Measurements from ENCODE around the gene UBE2J2. TPM values are rescaled to one million over a fixed set of nuclear protein-coding genes. Genes with fewer than 3 reads are reported as not detected.

Gene UBE2J2
- total and polyA plus RNA-seq, 2 of the 4 experiments (the other 2 are of a cell fraction): 20.6 to 67.5 TPM

- H4K20me1 ChIP-seq (ENCODE audit: insufficient read depth, low read length): peaks cover 13% of the 10 kb centered on the region
- CTCF ChIA-PET: no interaction called here
- in situ Hi-C loops (cut with MboI; ENCODE audit: low sequenced_read_pairs) (no loop called here), intact Hi-C loops (cut with micrococcal nuclease) (no loop called here), dilution Hi-C loops (cut with HindIII; ENCODE audit: low sequenced_read_pairs, unreplicated experiment) (no loop called here)
- H2AK9ac ChIP-seq (replicated peaks; ENCODE audit: low read depth, low read length, poor library complexity): peak overlapping the region; percentile 37
- BruUV-seq (replicated peaks): TSS peak; percentile 98
- peaks cover 47% of the 10 kb centered on the region for H3K36me3 ChIP-seq (ENCODE audit: control insufficient read depth, insufficient read depth, low read length)
- H4K91ac ChIP-seq (ENCODE audit: insufficient read depth, low read depth, low read length): no peak overlapping the region
- no peak overlapping the region for H3K56ac ChIP-seq (ENCODE audit: extremely low read depth, insufficient read depth, low read length)
- H3K9ac ChIP-seq (ENCODE audit: low read depth, low read length): no peak overlapping the region
- H2BK20ac ChIP-seq (ENCODE audit: low read depth, low read length): no peak overlapping the region
- peaks cover 4 to 13% of the 10 kb centered on the region in 2 experiments; a peak in 2 of 4 replicates for H3K79me1 ChIP-seq (ENCODE audit: low read depth in 1 of 2, low read length in 2 of 2)
- no peak overlapping the region for H2BK5ac ChIP-seq (ENCODE audit: low read depth, low read length, poor library complexity, severe bottlenecking)
- ATAC-seq (ENCODE audit: low read depth) (no peak), DNase-seq (no peak)
- no peaks in the 10 kb centered on the region for H3K27me3 ChIP-seq (ENCODE audit: control insufficient read depth, insufficient read depth, low read length)
- no peaks in the 10 kb centered on the region for H3K4me1 ChIP-seq (ENCODE audit: control insufficient read depth, insufficient read depth, low read length)
- no peak overlapping the region for H4K8ac ChIP-seq (ENCODE audit: low read depth in 2 of 2, low read length in 2 of 2)
- H3K27ac ChIP-seq (ENCODE audit: insufficient read depth, low read length): no peak overlapping the region
- H2BK120ac ChIP-seq (ENCODE audit: low read depth, low read length): no peak overlapping the region
- no peak overlapping the region for H3K23ac ChIP-seq (ENCODE audit: low read depth, low read length)
- H3K9me3 ChIP-seq (ENCODE audit: control insufficient read depth, insufficient read depth, low read length): no peaks in the 10 kb centered on the region
- 94% methylated on average over 53 of the region's 74 CpGs; no CpG with 5 or more reads in 1 of the 2 experiments for WGBS, 2 experiments (ENCODE audit: extremely low coverage in 2 of 2, insufficient read length in 1 of 2)
- no peak overlapping the region for H3K18ac ChIP-seq (ENCODE audit: low read depth, low read length)
- no peak overlapping the region for H2BK15ac ChIP-seq (ENCODE audit: low read depth, low read length)
- POLR2A ChIA-PET (ENCODE audit: unreplicated experiment): no interaction called here
- TF ChIP-seq USF2 (IDR thresholded peaks at IDR 0.05; ENCODE audit: low read depth, low read length) (no peak), ELK1 (IDR thresholded peaks at IDR 0.05; ENCODE audit: borderline replicate concordance, low read depth, low read length) (no peak), BHLHE40 (IDR thresholded peaks at IDR 0.05; ENCODE audit: low read depth, low read length) (no peak), CTCF (conservative IDR thresholded peaks at IDR 0.05; ENCODE audit: low read depth, low read length) (no peak), RAD21 (IDR thresholded peaks at IDR 0.05; ENCODE audit: low read length) (no peak), RFX5 (IDR thresholded peaks at IDR 0.05; ENCODE audit: low read depth, low read length) (no peak), CHD1 (IDR thresholded peaks at IDR 0.05; ENCODE audit: low read depth, low read length) (no peak), MAZ (IDR thresholded peaks at IDR 0.05; ENCODE audit: borderline replicate concordance, low read depth, low read length) (no peak), NFE2L2 (IDR thresholded peaks at IDR 0.05; ENCODE audit: low read depth, low read length) (no peak), MAFK (IDR thresholded peaks at IDR 0.05; ENCODE audit: low read depth, low read length) (no peak), RCOR1 (IDR thresholded peaks at IDR 0.05; ENCODE audit: insufficient replicate concordance, low read length) (no peak), MXI1 (IDR thresholded peaks at IDR 0.05; ENCODE audit: borderline replicate concordance, low read depth, low read length) (no peak), FOS (IDR thresholded peaks at IDR 0.05; ENCODE audit: low read depth, low read length) (no peak)
- H3K4me3 ChIP-seq (ENCODE audit: insufficient read depth, low read depth, low read length): no peak overlapping the region
- no peaks in the 10 kb centered on the region; the same call in 1 of the 2 replicates for H3K9me1 ChIP-seq (ENCODE audit: insufficient read depth, low read length)
- H3K4ac ChIP-seq (ENCODE audit: low read depth, low read length): no peak overlapping the region
- no peak overlapping the region for H4K5ac ChIP-seq (ENCODE audit: low read depth, low read length)
- H3K4me2 ChIP-seq (ENCODE audit: low read depth, low read length): no peak overlapping the region
- no peak overlapping the region for H2AFZ ChIP-seq (replicated peaks; ENCODE audit: low read length, poor library complexity)
- no peak overlapping the region for H2AK5ac ChIP-seq (ENCODE audit: low read depth, low read length)
- H3K14ac ChIP-seq (replicated peaks; ENCODE audit: low read depth, low read length): no peak overlapping the region
Measured at GRCh38 chr1:1216770-1217620, 56.7 kb downstream of the UBE2J2 start.

Measured in IMR-90 (cell line).